Nasal cavity respiratory epithelium epithelial cell of viscerocranial mucosa (primary cell): ENCODE measurements around the gene PIP5K1C. TPM values are rescaled to one million over a fixed set of nuclear protein-coding genes. Genes with fewer than 3 reads are reported as not detected.

Source experiments
- total RNA-seq: library from RNA; depleted of rRNA; stranded (reverse); fragments of >200 nt; gene quantifications from 2 replicates; pipeline ENCODE4 v1.2.3, GENCODE V29; 2014

PIP5K1C gene
- total RNA-seq: 5.5 and 31.3 TPM in 2 replicates

GRCh38 chr19:3700242-3701032 is at the start of gene PIP5K1C:
Gene PIP5K1C, minus strand, starts transcription at chr19:3700468. Its CDS starts 78 bp downstream, at chr19:3700390.

GRCh38 chr19:3708207-3708931 is 8.1 kb upstream of the PIP5K1C start, which contains the start of gene TJP3:
Gene TJP3, plus strand, starts transcription at chr19:3708384. Its CDS starts 20,049 bp downstream, at chr19:3728433.

GRCh38 chr19:3626473-3627350 is 73.6 kb downstream of the PIP5K1C start, which contains the start of gene CACTIN:
Gene CACTIN, minus strand, starts transcription at chr19:3626790. Its CDS starts 28 bp downstream, at chr19:3626762.

GRCh38 chr19:3606690-3607289 is 93.5 kb downstream of the PIP5K1C start, which contains the start of gene TBXA2R:
Gene TBXA2R, minus strand, starts transcription at chr19:3606875. Its CDS starts 6,241 bp downstream, at chr19:3600634.

GRCh38 chr19:3585301-3586126 is 114.8 kb downstream of the PIP5K1C start, which contains the start of gene GIPC3:
Gene GIPC3, plus strand, starts transcription at chr19:3585478. Its CDS starts 120 bp downstream, at chr19:3585598.

Other genes starting within 250 kb of the PIP5K1C start
- not detected in 2 replicates for gene SMIM24, start 219.9 kb downstream of the PIP5K1C start, total RNA-seq
- not detected in 2 replicates for gene SMIM44, start 217.0 kb downstream of the PIP5K1C start, total RNA-seq
- 14.7 and 18.5 TPM in 2 replicates for gene DOHH, start 199.8 kb downstream of the PIP5K1C start, total RNA-seq
- 27.3 and 45.1 TPM in 2 replicates for gene FZR1, start 194.2 kb downstream of the PIP5K1C start, total RNA-seq
- gene TEKTIP1, start 161.3 kb downstream of the PIP5K1C start, total RNA-seq: 0.14 TPM in 1 of 2 replicates, not detected in the other
- 80.3 and 174 TPM in 2 replicates for gene MFSD12, start 142.9 kb downstream of the PIP5K1C start, total RNA-seq
- gene HMG20B, start 127.5 kb downstream of the PIP5K1C start, total RNA-seq: 47.4 and 60.1 TPM in 2 replicates
- not detected in 2 replicates for gene GIPC3, start 115.0 kb downstream of the PIP5K1C start, total RNA-seq
- 0.21 TPM in 1 of 2 replicates, not detected in the other for gene TBXA2R, start 93.6 kb downstream of the PIP5K1C start, total RNA-seq
- gene CACTIN, start 73.7 kb downstream of the PIP5K1C start, total RNA-seq: 23.2 and 34.0 TPM in 2 replicates
- gene TJP3, start 7.9 kb upstream of the PIP5K1C start, total RNA-seq: 1.0 and 4.4 TPM in 2 replicates
- gene APBA3, start 61.2 kb upstream of the PIP5K1C start, total RNA-seq: 22.9 and 23.8 TPM in 2 replicates
- gene MRPL54, start 62.2 kb upstream of the PIP5K1C start, total RNA-seq: 15.3 and 68.4 TPM in 2 replicates
- gene RAX2, start 71.8 kb upstream of the PIP5K1C start, total RNA-seq: not detected in 2 replicates
- gene MATK, start 85.9 kb upstream of the PIP5K1C start, total RNA-seq: under 0.01 and 0.57 TPM in 2 replicates
- gene ZFR2, start 168.6 kb upstream of the PIP5K1C start, total RNA-seq: not detected in 2 replicates
- not detected in 2 replicates for gene ATCAY, start 180.2 kb upstream of the PIP5K1C start, total RNA-seq
- not detected in 2 replicates for gene NMRK2, start 232.6 kb upstream of the PIP5K1C start, total RNA-seq